ENCODE results near the gene GIMAP2.
"Not testable (repeated sequence)": the region's sequence is repeated elsewhere in the genome, so short reads cannot be mapped to it uniquely, and the experiment has no call there.

GIMAP2 gene

GRCh38 chr7:150685219-150686029 is at the start of gene GIMAP2:
Gene GIMAP2, plus strand, starts transcription at chr7:150685706. Its CDS starts 1,354 bp downstream, at chr7:150687060.
- DNase-seq: no peak

DNA sequence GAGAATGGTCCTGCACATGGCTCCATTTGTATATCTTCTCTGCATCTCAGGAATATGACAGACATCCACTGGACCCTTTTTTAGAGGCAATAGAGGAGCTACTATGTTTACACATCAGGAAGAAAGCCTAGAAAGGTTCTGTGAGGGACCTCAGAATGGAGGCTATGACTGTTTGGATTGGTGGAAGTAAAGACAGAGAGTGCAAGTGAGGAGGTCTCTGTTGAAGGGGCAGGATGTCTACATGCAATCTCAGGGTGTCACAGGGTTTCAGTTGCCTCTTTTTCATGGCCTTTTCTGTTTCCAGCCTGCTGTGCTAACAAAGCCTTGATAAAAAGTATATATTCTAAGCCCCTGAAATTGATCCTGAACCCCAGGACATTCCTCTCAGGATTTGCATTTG is 43.7 kb upstream of the GIMAP2 start:
- DNase-seq: no peak

- DNase-seq: no peak
Observed at GRCh38 chr7:150642926-150643325, 42.6 kb upstream of the GIMAP2 start.

DNA sequence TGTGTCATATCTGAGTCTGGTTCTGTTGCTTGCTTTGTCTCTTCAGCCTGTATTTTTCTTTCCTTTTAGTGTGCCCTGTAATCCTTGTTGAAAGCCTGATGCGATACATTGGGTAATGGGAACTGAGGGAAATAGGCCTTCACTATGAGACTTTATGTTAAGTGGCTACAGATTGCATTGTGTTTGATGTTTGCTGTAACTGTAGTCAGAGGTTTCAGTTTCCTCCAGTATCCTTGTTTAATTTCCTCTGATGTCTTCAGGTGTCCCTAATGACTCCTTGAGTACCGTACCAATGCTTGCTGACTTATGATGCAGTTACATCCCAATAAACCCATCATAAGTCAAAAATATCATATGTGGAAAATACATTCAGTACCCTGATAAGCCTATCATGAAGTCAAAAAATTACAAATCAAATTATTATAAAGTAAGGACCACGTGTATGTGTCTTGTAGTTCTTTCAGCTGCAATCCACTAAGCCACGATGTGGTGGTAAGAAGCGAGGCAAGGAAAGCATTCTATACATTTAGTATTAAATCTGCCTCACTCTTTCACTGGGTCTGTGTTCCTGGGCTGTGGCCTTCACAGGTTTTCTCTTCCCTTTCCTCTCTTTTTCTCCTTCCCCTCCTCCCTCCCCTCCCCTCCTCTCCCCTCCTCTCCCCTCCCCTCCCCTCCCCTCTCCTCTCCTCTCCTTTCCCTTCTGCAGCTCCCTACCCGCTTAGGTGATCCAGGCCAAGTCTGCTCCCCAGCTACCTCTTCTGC is 40.1 kb upstream of the GIMAP2 start:
- DNase-seq: no peak

GRCh38 chr7:150648353-150649079 is 37.0 kb upstream of the GIMAP2 start:
- DNase-seq: no peak

DNA sequence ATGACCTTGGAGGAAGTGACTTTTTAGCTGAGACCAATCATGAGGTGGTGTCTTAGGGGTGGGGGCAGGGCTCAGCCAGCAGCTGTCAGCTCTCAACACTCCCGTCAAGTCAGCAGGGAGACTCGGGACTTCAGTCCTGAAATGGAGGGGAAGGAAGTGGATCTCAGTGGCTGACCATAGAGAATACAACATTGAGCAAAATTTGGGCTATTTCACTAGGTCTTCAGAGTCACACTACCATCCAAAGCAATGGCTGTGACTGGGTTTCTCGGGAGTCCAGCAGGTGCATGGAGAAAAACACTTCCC is 36.5 kb upstream of the GIMAP2 start:
- DNase-seq: no peak

GRCh38 chr7:150654692-150655091 is 30.8 kb upstream of the GIMAP2 start:
- DNase-seq: no peak

DNA sequence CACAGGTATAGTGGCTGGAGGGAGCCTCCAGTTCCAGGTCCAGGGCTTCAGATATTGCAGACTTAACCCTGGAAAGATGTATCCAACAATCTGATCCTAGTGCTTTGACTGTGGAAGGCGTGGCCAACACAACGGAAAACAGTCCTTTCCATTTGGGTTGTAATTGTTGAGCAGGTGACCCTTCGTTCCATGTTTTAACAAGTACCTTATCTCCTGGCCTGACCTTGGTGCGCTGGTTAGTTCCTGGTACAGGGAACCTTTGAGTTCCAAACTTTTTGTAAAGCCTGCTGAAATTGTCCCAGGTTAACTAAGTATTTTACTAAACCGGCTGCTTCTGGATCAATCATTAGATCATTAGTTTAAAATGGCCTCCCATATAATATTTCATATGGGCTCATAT is 29.5 kb upstream of the GIMAP2 start:
- DNase-seq: no peak

- DNase-seq: peak; percentile 56
Observed at GRCh38 chr7:150657526-150657925, 28.0 kb upstream of the GIMAP2 start.

DNA sequence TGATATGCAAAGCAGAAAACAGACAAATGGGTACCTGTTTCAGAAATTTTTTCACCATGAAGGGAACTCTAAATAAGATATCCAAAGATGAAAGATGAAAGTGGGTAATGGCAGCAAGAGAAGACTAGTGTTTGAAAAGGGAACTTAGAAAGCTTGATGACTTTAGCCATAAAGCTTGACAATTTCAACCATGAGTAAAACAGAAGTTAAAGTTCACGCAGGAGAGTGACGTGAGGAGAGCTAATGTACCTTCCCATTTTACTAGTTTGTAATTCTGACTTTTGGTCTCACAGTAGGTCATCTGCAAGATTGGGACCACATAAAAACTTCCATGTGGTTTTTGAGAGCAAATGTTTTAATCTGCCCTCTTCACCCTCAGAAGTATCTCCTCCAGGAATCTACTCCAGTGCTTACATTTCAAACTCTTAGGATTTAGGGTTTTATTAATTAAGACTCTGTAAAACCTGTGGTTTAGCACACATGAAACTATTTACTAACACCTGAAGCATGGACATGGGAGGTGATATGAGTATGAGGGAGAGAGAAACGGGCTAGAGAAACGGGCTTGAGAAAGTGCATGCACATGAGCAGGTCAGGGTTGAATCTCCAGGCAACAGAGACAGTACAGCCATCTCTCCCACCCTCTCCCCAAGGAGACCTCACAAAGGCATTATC is 24.4 kb upstream of the GIMAP2 start:
- DNase-seq: no peak

DNA sequence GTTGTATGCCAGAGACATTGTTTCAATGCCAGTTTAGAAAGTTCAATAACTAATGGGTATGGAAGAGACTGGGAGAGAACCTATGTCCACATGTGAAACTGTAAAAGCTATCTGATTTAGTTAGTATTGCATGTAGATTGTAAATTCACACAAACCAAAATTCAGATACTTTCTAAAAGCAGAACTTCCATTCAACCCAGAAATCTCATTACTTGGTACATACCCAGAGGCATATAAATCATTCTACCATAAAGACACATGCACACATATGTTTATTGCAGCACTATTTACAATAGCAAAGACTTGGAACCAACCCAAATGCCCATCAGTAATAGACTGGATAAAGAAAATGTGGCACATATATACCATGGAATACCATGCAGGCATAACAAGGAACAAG is 22.7 kb upstream of the GIMAP2 start:
- DNase-seq: not testable (repeated sequence)

DNA sequence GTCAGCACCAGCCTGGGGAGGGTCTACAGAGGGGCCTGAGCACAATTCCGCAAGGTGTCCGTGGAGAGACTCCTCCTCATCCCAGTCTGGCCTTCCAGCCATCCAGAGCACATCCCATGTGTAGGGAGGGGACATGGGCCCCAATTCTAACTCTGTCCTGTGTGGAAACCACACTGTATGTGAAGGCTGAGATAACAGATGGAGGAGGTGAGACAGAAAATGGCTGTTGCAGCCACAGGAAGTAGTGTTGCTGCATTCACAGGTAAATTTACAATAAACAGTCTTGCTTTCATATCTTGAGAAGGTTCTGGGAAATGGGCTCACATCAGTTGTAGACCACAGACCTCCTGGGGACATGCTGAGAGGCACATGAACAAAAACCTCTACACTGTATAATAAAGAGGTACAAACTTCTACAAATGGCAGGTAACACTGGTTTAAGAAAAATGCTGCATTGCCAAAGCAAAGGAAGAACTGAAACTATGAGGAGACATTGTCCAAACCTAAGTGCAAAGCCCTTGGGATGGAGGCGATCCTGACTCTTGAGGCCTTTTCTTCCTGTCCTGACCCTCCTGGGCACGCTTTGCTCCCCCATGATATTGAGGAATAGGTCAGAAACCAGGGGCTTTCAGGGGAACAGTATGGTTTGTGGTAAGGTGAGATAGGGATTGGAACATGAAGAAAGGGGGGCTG is 21.6 kb upstream of the GIMAP2 start:
- no peak for DNase-seq

- DNase-seq: no peak
Observed at GRCh38 chr7:150665089-150665748, 20.3 kb upstream of the GIMAP2 start.

GRCh38 chr7:150665896-150666295 is 19.6 kb upstream of the GIMAP2 start:
- no peak for DNase-seq

GRCh38 chr7:150666412-150666811 is 19.1 kb upstream of the GIMAP2 start:
- no peak for DNase-seq

DNA sequence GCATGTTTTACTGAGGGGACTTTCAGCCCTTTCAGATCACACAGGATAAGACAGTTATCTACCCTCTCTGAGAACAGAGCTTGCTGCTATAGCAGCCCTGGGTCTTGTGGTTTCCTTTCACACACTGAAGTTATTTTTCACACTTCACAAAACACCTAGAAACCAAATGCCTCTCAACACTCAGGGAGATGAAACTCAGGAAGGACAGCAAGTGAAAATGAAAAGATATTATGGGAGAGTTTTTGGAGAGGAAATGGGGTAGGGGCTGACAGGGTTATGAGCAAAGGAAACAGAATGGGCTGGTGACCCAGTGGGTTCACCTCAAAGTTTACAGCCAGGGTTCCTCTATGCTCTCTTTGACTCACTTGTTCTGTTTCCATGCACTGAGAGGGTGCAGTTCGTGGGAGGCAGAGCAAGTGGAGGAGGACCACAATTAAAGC is 17.0 kb upstream of the GIMAP2 start:
- no peak for DNase-seq

DNA sequence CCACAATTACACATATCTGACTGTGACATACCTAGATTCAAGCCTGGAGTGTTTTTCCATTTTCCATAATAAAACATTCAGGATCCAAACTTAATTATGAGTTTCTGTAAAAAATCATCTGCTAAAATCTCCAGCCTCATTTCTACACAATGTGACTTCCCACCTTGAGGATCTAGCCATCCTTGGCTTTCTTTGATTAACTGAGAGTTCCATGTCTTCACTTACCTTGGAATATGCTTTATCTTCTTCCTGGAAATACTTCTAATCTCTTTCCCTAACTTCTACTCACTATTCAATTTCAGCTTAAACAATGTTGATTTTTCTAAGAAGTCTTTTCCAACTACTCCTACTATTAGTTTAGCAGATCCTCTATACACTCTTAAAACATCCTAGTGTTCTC is 16.5 kb upstream of the GIMAP2 start:
- DNase-seq: no peak

DNA sequence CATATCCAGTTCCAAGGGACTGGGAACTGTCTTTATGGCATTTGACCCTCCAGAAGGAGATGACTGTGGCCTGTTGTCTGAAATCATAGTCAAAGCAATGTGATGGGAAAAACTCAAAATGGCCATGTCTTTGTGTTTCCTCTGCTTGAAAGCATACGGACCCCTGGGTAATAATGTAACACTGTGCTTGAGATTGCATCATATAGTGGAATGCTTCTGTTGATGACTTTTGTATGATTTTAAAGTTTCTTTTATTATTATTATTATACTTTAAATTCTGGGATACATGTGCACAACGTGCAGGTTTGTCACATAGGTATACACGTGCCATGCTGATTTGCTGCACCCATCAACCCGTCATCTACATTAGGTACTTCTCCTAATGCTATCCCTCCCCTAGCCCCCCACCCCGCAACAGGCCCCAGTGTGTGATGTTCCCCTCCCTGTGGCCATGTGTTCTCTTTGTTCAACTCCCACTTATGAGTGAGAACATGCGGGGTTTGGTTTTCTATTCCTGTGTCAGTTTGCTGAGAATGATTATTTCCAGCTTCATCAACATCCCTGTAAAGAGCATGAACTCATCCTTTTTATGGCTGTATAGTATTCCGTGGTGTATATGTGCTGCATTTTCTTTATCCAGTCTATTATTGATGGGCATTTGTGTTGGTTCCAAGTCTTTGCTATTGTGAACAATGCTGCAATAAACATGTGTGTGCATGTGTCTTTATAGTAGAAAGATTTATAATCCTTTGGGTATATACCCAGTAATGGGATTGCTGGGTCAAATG is 13.5 kb upstream of the GIMAP2 start:
- not testable (repeated sequence) for DNase-seq

- DNase-seq: no peak
Observed at GRCh38 chr7:150675714-150676113, 9.8 kb upstream of the GIMAP2 start.

DNA sequence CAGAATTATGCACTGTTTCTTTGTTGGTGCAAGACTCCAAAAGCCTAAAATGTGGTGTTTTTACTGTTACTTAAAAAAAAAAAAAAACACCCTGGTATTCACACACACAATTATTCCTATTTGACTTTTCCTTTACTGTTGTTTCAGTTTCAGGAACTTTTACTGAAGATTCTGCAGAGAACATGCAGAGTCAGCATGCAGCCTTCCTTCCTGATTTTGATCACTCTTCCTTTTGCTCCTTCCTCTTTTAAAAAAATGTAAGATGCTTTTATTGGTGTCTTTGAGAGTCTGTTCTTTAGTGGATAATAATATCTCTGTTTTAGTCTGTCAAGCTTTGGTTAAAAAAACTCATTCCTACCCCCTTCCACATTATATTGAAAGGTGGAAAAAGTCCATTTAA is 9.2 kb upstream of the GIMAP2 start:
- DNase-seq: not testable (repeated sequence)

DNA sequence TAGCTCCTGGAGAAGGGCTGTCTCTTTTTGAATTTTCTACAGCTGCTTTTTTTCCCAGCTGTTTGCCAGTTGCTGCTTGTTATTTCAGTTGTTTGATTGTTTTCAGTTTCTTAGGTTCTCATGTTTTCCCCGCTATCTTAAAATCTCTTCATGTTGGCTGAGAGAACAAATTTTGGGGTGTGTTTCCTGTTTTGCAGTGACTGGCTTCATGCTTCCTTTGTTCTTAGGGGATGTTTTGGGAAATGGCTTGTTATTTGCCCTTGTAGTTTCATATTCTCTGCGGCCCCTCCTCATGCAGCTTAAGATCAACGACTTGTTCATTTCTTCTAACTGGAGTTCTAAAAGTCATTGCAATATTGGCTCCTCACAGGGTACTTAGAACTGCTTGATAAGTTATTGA is 8.7 kb upstream of the GIMAP2 start:
- not testable (repeated sequence) for DNase-seq
